H9 (cell line): Measurements from ENCODE around the gene DGKH. TPM values are rescaled to one million over a fixed set of nuclear protein-coding genes. Genes with fewer than 3 reads are reported as not detected.

Source experiments
- DNase-seq: peaks from one replicate; pipeline ENCODE4 v3.0.0-alpha.2; 2017
- H2AFZ ChIP-seq: one replicate; pipeline ENCODE4 v1.6.1; 2013; ENCODE audit warnings: mild to moderate bottlenecking, low read length, control low read depth, moderate library complexity
- H2AK5ac ChIP-seq: 2 replicates; pipeline ENCODE4 v1.6.1; 2013; ENCODE audit warnings: low read length, control low read depth, mixed read lengths; ENCODE audit not compliant: insufficient read length
- H2BK120ac ChIP-seq: one replicate; pipeline ENCODE4 v1.6.1; 2013; ENCODE audit warnings: low read depth, mild to moderate bottlenecking, low read length, control low read depth, inconsistent platforms; ENCODE audit not compliant: poor library complexity, severe bottlenecking
- H2BK12ac ChIP-seq: 2 replicates; pipeline ENCODE4 v1.6.1; 2013; ENCODE audit warnings: low read length, control low read depth, mixed read lengths, low read depth; ENCODE audit not compliant: insufficient read length
- H2BK15ac ChIP-seq: 2 replicates; pipeline ENCODE4 v1.6.1; 2013; ENCODE audit warnings: low read depth, low read length, control low read depth
- H2BK20ac ChIP-seq: one replicate; pipeline ENCODE4 v1.6.1; 2013; ENCODE audit warnings: low read depth, mild to moderate bottlenecking, low read length, control low read depth, inconsistent platforms; ENCODE audit not compliant: poor library complexity, severe bottlenecking
- H2BK5ac ChIP-seq: 2 replicates; pipeline ENCODE4 v1.6.1; 2013; ENCODE audit warnings: low read length, control low read depth, mixed read lengths; ENCODE audit not compliant: insufficient read length
- H3K14ac ChIP-seq: 2 replicates; pipeline ENCODE4 v1.6.1; 2013; ENCODE audit warnings: low read length, control low read depth; ENCODE audit not compliant: insufficient read depth
- H3K18ac ChIP-seq: 2 replicates; pipeline ENCODE4 v1.6.1; 2013; ENCODE audit warnings: low read depth, mild to moderate bottlenecking, mixed read lengths, low read length, control low read depth; ENCODE audit not compliant: insufficient read length
- H3K23ac ChIP-seq: 2 replicates; pipeline ENCODE4 v1.6.1; 2013; ENCODE audit warnings: low read length, control low read depth, mixed read lengths, low read depth; ENCODE audit not compliant: insufficient read length
- H3K23me2 ChIP-seq: 2 replicates; pipeline ENCODE4 v1.6.1; 2013; ENCODE audit warnings: low read depth, mild to moderate bottlenecking, mixed read lengths, low read length, control low read depth; ENCODE audit not compliant: insufficient read length, poor library complexity, severe bottlenecking
- H3K27ac ChIP-seq: 2 replicates; pipeline ENCODE4 v1.5.1; 2013; ENCODE audit warnings: low read length, control low read depth, mixed read lengths, low read depth; ENCODE audit not compliant: insufficient read length
- H3K27me3 ChIP-seq: 2 replicates; pipeline ENCODE4 v1.6.1; 2013; ENCODE audit warnings: low read length, control low read depth, inconsistent platforms; ENCODE audit not compliant: insufficient read depth
- H3K4ac ChIP-seq: 2 replicates; pipeline ENCODE4 v1.6.1; 2013; ENCODE audit warnings: low read depth, mild to moderate bottlenecking, control low read depth, inconsistent platforms, low read length, moderate library complexity
- H3K4me1 ChIP-seq: 2 replicates; pipeline ENCODE4 v1.6.1; 2013; ENCODE audit warnings: low read length, control low read depth, inconsistent platforms; ENCODE audit not compliant: insufficient read depth
- H3K4me2 ChIP-seq: 2 replicates; pipeline ENCODE4 v1.6.1; 2013; ENCODE audit warnings: low read length, control low read depth, mixed read lengths; ENCODE audit not compliant: insufficient read length, insufficient read depth
- H3K56ac ChIP-seq: 2 replicates; pipeline ENCODE4 v1.6.1; 2013; ENCODE audit warnings: low read depth, mild to moderate bottlenecking, mixed read lengths, low read length, control low read depth; ENCODE audit not compliant: insufficient read length
- H3K79me1 ChIP-seq: 2 replicates; pipeline ENCODE4 v1.6.1; 2013; ENCODE audit warnings: low read depth, mild to moderate bottlenecking, moderate library complexity, low read length, control low read depth, inconsistent platforms; ENCODE audit not compliant: insufficient read depth, poor library complexity, severe bottlenecking
- H3K79me2 ChIP-seq: 2 replicates; pipeline ENCODE4 v1.6.1; 2013; ENCODE audit warnings: low read length, control low read depth, inconsistent platforms; ENCODE audit not compliant: insufficient read depth
- H3K9ac ChIP-seq: 2 replicates; pipeline ENCODE4 v1.6.1; 2013; ENCODE audit warnings: low read length, control low read depth, mixed read lengths; ENCODE audit not compliant: insufficient read length; ENCODE audit errors: extremely low read depth
- H3K9me3 ChIP-seq: one replicate; pipeline ENCODE4 v1.6.1; 2013; ENCODE audit warnings: low read depth, low read length, inconsistent platforms; ENCODE audit not compliant: control insufficient read depth
- H3T11ph ChIP-seq: one replicate; pipeline ENCODE4 v1.6.1; 2013; ENCODE audit warnings: mild to moderate bottlenecking, low read length, control low read depth, inconsistent platforms
- H4K20me1 ChIP-seq: one replicate; pipeline ENCODE4 v1.6.1; 2013; ENCODE audit not compliant: control insufficient read depth, insufficient read length, insufficient read depth
- H4K5ac ChIP-seq: 2 replicates; pipeline ENCODE4 v1.6.1; 2013; ENCODE audit warnings: low read depth, mild to moderate bottlenecking, mixed read lengths, low read length, control low read depth; ENCODE audit not compliant: insufficient read length
- H4K8ac ChIP-seq: replicated peaks from 2 replicates; pipeline ENCODE4 v1.6.1; 2013; ENCODE audit warnings: low read length, control low read depth, mixed read lengths, low read depth; ENCODE audit not compliant: insufficient read length
- H4K91ac ChIP-seq: 2 replicates; pipeline ENCODE4 v1.6.1; 2013; ENCODE audit warnings: low read depth, mild to moderate bottlenecking, moderate library complexity, mixed read lengths, low read length, control low read depth; ENCODE audit not compliant: insufficient read length
- H3K27ac Mint-ChIP-seq, 3 experiments: 2 replicates in 2 of 3; 3 replicates in 1 of 3; pipeline ENCODE4 v1.8.0; 2020 to 2021; ENCODE audit warnings: mixed read lengths in 3 of 3, mild to moderate bottlenecking in 1 of 3, moderate library complexity in 1 of 3
- H3K27me3 Mint-ChIP-seq: 2 replicates; pipeline ENCODE4 v1.8.0; 2021; ENCODE audit warnings: low read depth, mild to moderate bottlenecking, moderate library complexity, mixed read lengths
- H3K36me3 Mint-ChIP-seq, 3 experiments: 2 replicates in 2 of 3; 3 replicates in 1 of 3; pipeline ENCODE4 v1.8.0; 2020 to 2021; ENCODE audit warnings: low read depth in 3 of 3, mixed read lengths in 3 of 3; ENCODE audit not compliant: insufficient read depth in 1 of 3
- H3K4me1 Mint-ChIP-seq, 2 experiments: 2 replicates each; pipeline ENCODE4 v1.8.0; 2020; ENCODE audit warnings: mixed read lengths in 2 of 2
- H3K4me3 Mint-ChIP-seq, 2 experiments: 2 replicates in 1 of 2; 3 replicates in 1 of 2; pipeline ENCODE4 v1.8.0; 2020 to 2021; ENCODE audit warnings: mild to moderate bottlenecking in 2 of 2, mixed read lengths in 2 of 2, moderate library complexity in 1 of 2
- H3K9me3 Mint-ChIP-seq, 2 experiments: 2 replicates in 1 of 2; 3 replicates in 1 of 2; pipeline ENCODE4 v1.8.0; 2020; ENCODE audit warnings: mild to moderate bottlenecking in 2 of 2, mixed read lengths in 2 of 2, moderate library complexity in 1 of 2
- CTCF ChIP-seq: fragments of 200-600 bp; sonication (generic); conservative IDR thresholded peaks from 3 replicates; pipeline ENCODE4 v1.8.0; 2021; ENCODE audit warnings: antibody characterized with exemption, mild to moderate bottlenecking
- WGBS: extraction: QIAGEN DNeasy Blood & Tissue Kit; methylation state at CpG from one replicate; pipeline ENCODE4 v1.1.7; 2013; ENCODE audit warnings: missing lambda C conversion rate, low lambda C conversion rate, mixed read lengths; ENCODE audit not compliant: insufficient read length; ENCODE audit errors: extremely low coverage; 5-methylcytosine and 5-hydroxymethylcytosine counted together
- total RNA-seq: library from RNA; stranded (reverse); gene quantifications from 2 replicates; pipeline ENCODE4 v1.2.1, GENCODE V29; 2021

Gene DGKH
- total RNA-seq, 1 experiment from 2014 or later: 8.6 TPM

DNA sequence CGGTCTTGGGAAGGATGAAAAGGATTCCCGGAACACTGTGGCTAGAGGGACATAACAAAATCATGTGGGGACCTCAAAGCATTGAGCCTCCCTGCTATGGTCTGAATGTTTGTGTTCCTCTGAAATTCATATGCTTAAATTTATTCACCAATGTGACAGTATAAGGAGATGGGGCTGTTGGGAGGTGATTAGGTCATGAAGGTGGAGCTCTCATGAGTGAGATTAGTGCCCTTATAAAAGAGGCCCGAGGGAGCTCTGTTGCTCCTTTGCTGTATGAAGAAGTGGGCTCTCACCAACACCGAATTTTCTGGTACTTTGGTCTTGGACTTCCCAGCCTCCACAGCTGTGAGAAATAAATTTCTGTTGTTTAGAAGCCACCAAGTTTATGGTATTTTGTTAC lies 26.1 kb upstream of the DGKH start:
- no peak overlapping the region for H3K18ac ChIP-seq
- H3K9me3 ChIP-seq: no peaks in the 10 kb centered on the region
- H3K79me1 ChIP-seq: no peaks in the 10 kb centered on the region
- H3K4me1 Mint-ChIP-seq: peaks cover 2% of the 10 kb centered on the region in 2 experiments; a peak in 2 of 4 replicates
- H3K27ac Mint-ChIP-seq: no peak overlapping the region
- TF ChIP-seq CTCF: no peak
- no peak overlapping the region for H3K9ac ChIP-seq
- H3K4me1 ChIP-seq: peaks cover 2% of the 10 kb centered on the region; the same call in 1 of the 2 replicates
- H2BK20ac ChIP-seq: no peak overlapping the region
- no peak overlapping the region for H4K5ac ChIP-seq
- H2BK12ac ChIP-seq: no peak overlapping the region
- H3K27ac ChIP-seq: no peak overlapping the region
- H3T11ph ChIP-seq: no peak overlapping the region
- no peaks in the 10 kb centered on the region; the same call in 1 of the 2 replicates for H3K27me3 Mint-ChIP-seq
- no peak overlapping the region for H4K8ac ChIP-seq
- no peaks in the 10 kb centered on the region for H3K27me3 ChIP-seq
- H2BK120ac ChIP-seq: no peak overlapping the region
- no CpG with 5 or more reads among the region's 4 CpGs for WGBS
- no peak overlapping the region for H3K4ac ChIP-seq
- no peaks in the 10 kb centered on the region for H3K79me2 ChIP-seq
- H2BK5ac ChIP-seq: no peak overlapping the region
- H4K91ac ChIP-seq: no peak overlapping the region
- no peak overlapping the region for H3K23ac ChIP-seq
- no peak for DNase-seq
- H3K9me3 Mint-ChIP-seq: no peaks in the 10 kb centered on the region
- H2BK15ac ChIP-seq: no peak overlapping the region
- no peaks in the 10 kb centered on the region for H4K20me1 ChIP-seq
- no peak overlapping the region for H3K14ac ChIP-seq
- no peak overlapping the region for H3K56ac ChIP-seq
- H3K23me2 ChIP-seq: no peaks in the 10 kb centered on the region
- no peak overlapping the region for H3K4me3 Mint-ChIP-seq
- no peaks in the 10 kb centered on the region for H3K36me3 Mint-ChIP-seq
- no peak overlapping the region for H2AFZ ChIP-seq
- H2AK5ac ChIP-seq: no peak overlapping the region
- H3K4me2 ChIP-seq: no peak overlapping the region
